Central memory CD8-positive, alpha-beta T cell (primary cell): ENCODE data around the gene XYLT1.

Experiments used
- ATAC-seq: fragments of 150-1000 bp; cut with Tn5 transposase; replicated peaks from 2 replicates; pipeline ENCODE4 v1.10.0; 2022; ENCODE audit warnings: mild to moderate bottlenecking, moderate FRiP score, moderate number of reproducible peaks; ENCODE audit not compliant: poor library complexity, severe bottlenecking; ENCODE audit errors: extremely low read depth
- DNase-seq, 2 donors: peaks; one replicate each; pipeline ENCODE4 v3.0.0; 2021; ENCODE audit warnings: low spot score in 2 of 2
- H3K27ac Mint-ChIP-seq: one replicate; pipeline ENCODE4 v1.8.0; 2022; ENCODE audit warnings: low read depth, mild to moderate bottlenecking, moderate library complexity, mixed read lengths
- H3K27me3 Mint-ChIP-seq: one replicate; pipeline ENCODE4 v1.8.0; 2022; ENCODE audit warnings: mixed read lengths
- H3K36me3 Mint-ChIP-seq: one replicate; pipeline ENCODE4 v1.8.0; 2022; ENCODE audit warnings: mild to moderate bottlenecking, moderate library complexity, mixed read lengths; ENCODE audit not compliant: insufficient read depth
- H3K4me1 Mint-ChIP-seq: one replicate; pipeline ENCODE4 v1.8.0; 2022; ENCODE audit warnings: mixed read lengths
- H3K4me3 Mint-ChIP-seq: one replicate; pipeline ENCODE4 v1.8.0; 2022; ENCODE audit warnings: mild to moderate bottlenecking, moderate library complexity, mixed read lengths
- H3K9me3 Mint-ChIP-seq: one replicate; pipeline ENCODE4 v1.8.0; 2022; ENCODE audit warnings: mixed read lengths

Gene XYLT1

GRCh38 chr16:17304106-17304490, 166.7 kb downstream of the XYLT1 start:
- H3K27me3 Mint-ChIP-seq, result no peaks in the 10 kb centered on the region
- no peak overlapping the region for H3K4me3 Mint-ChIP-seq
- no peaks in the 10 kb centered on the region for H3K36me3 Mint-ChIP-seq
- H3K4me1 Mint-ChIP-seq, result peaks cover 35% of the 10 kb centered on the region
- DNase-seq (no peak), ATAC-seq (no peak)
- H3K27ac Mint-ChIP-seq, result peak overlapping the region; percentile 0
- H3K9me3 Mint-ChIP-seq, result no peaks in the 10 kb centered on the region

- ATAC-seq (no peak), DNase-seq (no peak)
- Mint-ChIP-seq H3K9me3 (no peaks in the 10 kb centered on the region), H3K27me3 (no peaks in the 10 kb centered on the region), H3K36me3 (no peaks in the 10 kb centered on the region), H3K4me1 (peaks cover 28% of the 10 kb centered on the region), H3K4me3 (no peak overlapping the region), H3K27ac (no peak overlapping the region)
Observed at GRCh38 chr16:17303101-17303500, 167.7 kb downstream of the XYLT1 start.

DNA sequence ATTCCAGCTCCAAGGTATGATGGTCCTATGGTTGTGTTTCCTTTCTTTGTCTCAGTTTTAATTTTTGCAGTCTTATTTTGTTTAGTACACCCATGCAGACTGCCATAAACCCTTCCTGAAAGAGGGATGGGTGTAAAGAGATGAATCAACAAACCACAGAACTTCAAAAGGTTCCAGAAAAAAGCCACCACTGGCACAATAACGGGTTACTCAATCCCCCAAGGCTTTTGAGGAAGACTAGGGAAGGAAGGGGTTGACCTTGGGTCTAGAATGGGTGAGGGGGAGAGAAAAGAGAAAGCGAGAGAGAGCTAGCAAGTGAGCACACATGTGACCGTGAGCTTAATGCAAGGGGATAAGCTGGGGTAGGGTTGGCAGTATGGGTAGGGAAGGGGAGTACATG, 168.1 kb downstream of the XYLT1 start:
- no peaks in the 10 kb centered on the region for H3K9me3 Mint-ChIP-seq
- H3K4me3 Mint-ChIP-seq, result no peak overlapping the region
- no peak for ATAC-seq
- H3K36me3 Mint-ChIP-seq, result no peaks in the 10 kb centered on the region
- DNase-seq, result no peak
- peaks cover 28% of the 10 kb centered on the region for H3K4me1 Mint-ChIP-seq
- no peaks in the 10 kb centered on the region for H3K27me3 Mint-ChIP-seq
- H3K27ac Mint-ChIP-seq, result no peak overlapping the region

DNA sequence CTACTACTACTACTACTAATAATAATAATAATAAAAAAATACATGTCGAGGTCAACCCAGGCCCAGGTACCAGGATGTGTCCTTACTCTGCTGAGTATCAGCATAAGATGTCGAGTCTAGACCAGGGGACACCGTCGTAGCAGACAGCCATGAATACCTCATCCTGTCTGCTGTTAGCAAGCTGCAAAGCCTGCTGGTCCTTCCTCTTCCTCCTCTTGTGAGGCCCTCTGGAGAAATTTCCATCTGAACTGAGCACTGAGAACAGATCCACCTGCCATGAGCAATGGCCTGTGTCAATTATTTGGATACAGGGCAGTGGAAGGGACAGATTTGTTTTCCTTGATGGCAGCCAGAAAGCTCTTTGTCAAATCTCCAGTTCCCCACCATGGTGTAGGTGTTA, 168.5 kb downstream of the XYLT1 start:
- Mint-ChIP-seq H3K36me3 (no peaks in the 10 kb centered on the region), H3K27ac (no peak overlapping the region), H3K4me3 (no peak overlapping the region), H3K9me3 (no peaks in the 10 kb centered on the region), H3K4me1 (peaks cover 28% of the 10 kb centered on the region), H3K27me3 (no peaks in the 10 kb centered on the region)
- DNase-seq (no peak), ATAC-seq (peak; percentile 57)

DNA sequence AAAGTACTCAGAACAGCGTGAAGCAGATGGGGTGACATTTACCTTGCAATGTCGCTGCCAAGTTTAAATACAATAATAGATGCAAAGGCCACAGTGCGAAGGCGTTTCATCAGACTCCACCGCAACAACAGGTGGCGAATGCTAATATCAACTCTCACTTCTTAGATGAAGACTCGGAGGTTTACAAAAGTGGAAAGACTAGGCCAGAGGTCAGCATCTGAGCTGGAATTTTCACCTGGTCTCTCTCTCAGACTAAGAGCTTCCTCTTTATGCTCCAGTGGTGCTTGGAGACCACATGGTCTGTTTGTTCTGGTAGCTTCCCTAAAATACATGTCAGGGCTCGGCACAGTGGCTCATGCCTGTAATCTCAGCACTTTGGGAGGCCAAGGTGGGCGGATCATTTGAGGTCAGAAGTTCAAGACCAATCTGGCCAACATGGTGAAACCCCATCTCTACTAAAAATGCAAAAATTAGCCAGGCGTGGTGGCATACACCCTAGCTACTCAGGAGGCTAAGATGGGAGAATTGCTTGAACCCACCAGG, 169.1 kb downstream of the XYLT1 start:
- no peak overlapping the region for H3K27ac Mint-ChIP-seq
- no peak overlapping the region for H3K4me3 Mint-ChIP-seq
- H3K27me3 Mint-ChIP-seq, result no peaks in the 10 kb centered on the region
- H3K4me1 Mint-ChIP-seq, result peaks cover 28% of the 10 kb centered on the region
- H3K9me3 Mint-ChIP-seq, result no peaks in the 10 kb centered on the region
- ATAC-seq, result peak; percentile 48
- H3K36me3 Mint-ChIP-seq, result no peaks in the 10 kb centered on the region
- DNase-seq, result no peak

GRCh38 chr16:17301184-17301583, 169.6 kb downstream of the XYLT1 start:
- Mint-ChIP-seq H3K9me3 (no peaks in the 10 kb centered on the region), H3K36me3 (no peaks in the 10 kb centered on the region), H3K27me3 (no peaks in the 10 kb centered on the region), H3K4me3 (no peak overlapping the region), H3K27ac (no peak overlapping the region), H3K4me1 (peaks cover 27% of the 10 kb centered on the region)
- ATAC-seq (no peak), DNase-seq (no peak)

DNA sequence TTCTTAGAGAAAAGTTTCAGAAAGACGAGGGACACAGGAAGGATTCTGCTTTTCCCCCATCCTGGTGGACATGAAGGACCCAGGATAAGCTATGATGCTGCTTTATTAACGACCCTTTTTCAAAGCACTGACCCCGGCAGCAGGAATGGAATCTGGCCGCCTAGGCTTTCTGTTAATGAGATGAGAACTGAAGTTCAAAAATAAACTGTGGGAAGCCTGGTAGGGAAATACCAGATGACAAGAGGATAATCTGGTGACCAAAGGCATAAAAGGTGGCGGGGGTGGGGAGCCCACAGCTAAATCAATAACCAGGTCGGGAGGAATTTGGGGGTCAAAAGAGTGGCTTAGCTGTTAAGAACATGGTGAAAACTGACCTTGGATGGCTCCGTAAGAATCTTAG, 171.0 kb downstream of the XYLT1 start:
- no peak for DNase-seq
- Mint-ChIP-seq H3K27ac (no peak overlapping the region), H3K36me3 (no peaks in the 10 kb centered on the region), H3K4me1 (peaks cover 22% of the 10 kb centered on the region), H3K9me3 (no peaks in the 10 kb centered on the region), H3K4me3 (no peak overlapping the region), H3K27me3 (no peaks in the 10 kb centered on the region)
- ATAC-seq, result no peak

DNA sequence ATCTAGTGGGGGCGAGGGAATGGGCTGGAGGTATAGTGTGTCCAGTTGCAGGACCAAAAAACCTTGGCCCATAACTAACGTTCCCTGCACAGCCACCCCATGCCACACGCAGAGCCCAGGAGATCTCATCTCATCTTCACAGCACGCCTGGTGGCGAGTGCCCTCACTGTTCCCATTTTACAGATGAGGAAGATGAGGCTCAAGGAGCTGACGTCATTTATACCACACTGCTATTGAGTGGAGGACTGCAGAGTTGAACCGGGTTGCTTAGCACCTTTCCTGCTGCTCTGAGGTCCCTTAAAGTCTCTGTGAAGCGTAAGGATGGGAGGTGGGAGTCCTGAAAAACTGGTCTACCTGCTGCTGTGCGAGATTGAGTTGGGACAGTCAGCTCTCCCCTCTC, 172.5 kb downstream of the XYLT1 start:
- no peaks in the 10 kb centered on the region for H3K27me3 Mint-ChIP-seq
- DNase-seq (no peak), ATAC-seq (no peak)
- peaks cover 16% of the 10 kb centered on the region for H3K4me1 Mint-ChIP-seq
- H3K27ac Mint-ChIP-seq, result no peak overlapping the region
- H3K9me3 Mint-ChIP-seq, result no peaks in the 10 kb centered on the region
- H3K36me3 Mint-ChIP-seq, result no peaks in the 10 kb centered on the region
- no peak overlapping the region for H3K4me3 Mint-ChIP-seq

DNA sequence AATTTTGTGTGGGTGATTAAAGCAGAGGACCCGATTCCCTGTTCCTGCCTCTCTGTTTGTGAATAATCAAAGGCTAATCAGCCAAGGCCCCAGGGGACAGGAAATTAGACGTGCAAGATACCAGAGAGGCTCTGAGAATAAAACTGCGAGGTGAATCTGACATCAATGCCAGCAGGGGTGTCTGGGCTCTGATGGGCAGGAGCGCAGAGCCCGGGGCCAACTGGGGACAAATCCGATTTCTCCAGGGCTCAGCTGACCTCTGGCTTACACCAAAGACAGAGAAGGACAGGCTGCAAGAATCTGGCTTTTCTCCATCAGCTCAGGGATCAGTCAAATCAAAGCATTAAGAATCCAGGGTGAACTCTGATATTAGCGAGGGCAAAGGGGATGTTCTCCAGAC, 174.3 kb downstream of the XYLT1 start:
- ATAC-seq (no peak), DNase-seq (no peak)
- Mint-ChIP-seq H3K4me3 (no peak overlapping the region), H3K27ac (no peak overlapping the region), H3K27me3 (no peaks in the 10 kb centered on the region), H3K36me3 (no peaks in the 10 kb centered on the region), H3K4me1 (peaks cover 12% of the 10 kb centered on the region), H3K9me3 (no peaks in the 10 kb centered on the region)

- H3K27ac Mint-ChIP-seq, result no peak overlapping the region
- no peaks in the 10 kb centered on the region for H3K27me3 Mint-ChIP-seq
- H3K4me1 Mint-ChIP-seq, result peaks cover 12% of the 10 kb centered on the region
- no peak overlapping the region for H3K4me3 Mint-ChIP-seq
- H3K9me3 Mint-ChIP-seq, result no peaks in the 10 kb centered on the region
- no peak for DNase-seq
- no peaks in the 10 kb centered on the region for H3K36me3 Mint-ChIP-seq
- no peak for ATAC-seq
Observed at GRCh38 chr16:17295948-17296347, 174.8 kb downstream of the XYLT1 start.

GRCh38 chr16:17294856-17295255, 175.9 kb downstream of the XYLT1 start:
- Mint-ChIP-seq H3K27ac (no peak overlapping the region), H3K4me1 (peaks cover 12% of the 10 kb centered on the region), H3K9me3 (no peaks in the 10 kb centered on the region), H3K4me3 (no peak overlapping the region), H3K36me3 (no peaks in the 10 kb centered on the region), H3K27me3 (no peaks in the 10 kb centered on the region)
- DNase-seq (no peak), ATAC-seq (no peak)

DNA sequence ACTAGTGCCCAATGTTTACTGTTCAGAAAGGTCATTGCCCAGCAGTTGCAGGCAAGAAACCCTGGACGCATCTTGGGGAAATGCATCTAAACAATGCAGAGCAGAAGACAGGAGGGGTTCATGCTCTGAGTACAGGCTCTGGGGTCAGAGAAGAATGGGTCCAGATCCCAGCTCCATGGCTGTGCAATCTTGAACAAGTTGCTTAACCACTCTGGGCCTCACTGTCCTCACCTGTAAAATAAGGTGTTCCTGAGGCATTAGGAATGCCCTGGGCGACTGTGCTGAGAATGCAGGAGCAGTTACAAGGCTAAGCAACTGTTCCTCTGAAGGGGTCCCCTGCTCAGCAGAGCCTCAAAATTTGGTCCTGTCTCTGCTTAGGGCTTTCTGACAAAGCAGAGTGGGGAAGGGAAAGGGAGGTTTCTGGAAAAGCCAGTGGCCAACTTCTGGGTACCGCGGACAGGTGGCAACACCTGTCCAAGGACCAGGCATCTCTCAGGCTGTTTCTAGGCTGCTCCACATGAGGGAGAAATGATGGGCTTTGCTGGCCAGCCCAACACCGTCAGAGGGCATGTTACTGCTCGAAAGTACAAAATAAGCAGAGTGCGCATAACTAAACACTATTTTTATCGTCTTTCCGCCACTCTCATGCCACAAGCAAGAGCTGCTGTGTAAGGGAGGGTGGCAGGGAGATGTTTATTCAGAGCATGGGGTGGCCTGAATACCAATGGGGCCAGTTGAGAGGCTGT, 176.8 kb downstream of the XYLT1 start:
- Mint-ChIP-seq H3K27me3 (no peaks in the 10 kb centered on the region), H3K27ac (no peak overlapping the region), H3K36me3 (no peaks in the 10 kb centered on the region), H3K9me3 (no peaks in the 10 kb centered on the region), H3K4me1 (peaks cover 12% of the 10 kb centered on the region), H3K4me3 (no peak overlapping the region)
- no peak for DNase-seq
- no peak for ATAC-seq

- Mint-ChIP-seq H3K4me1 (peaks cover 18% of the 10 kb centered on the region), H3K4me3 (no peak overlapping the region), H3K9me3 (no peaks in the 10 kb centered on the region), H3K27ac (no peak overlapping the region), H3K27me3 (no peaks in the 10 kb centered on the region), H3K36me3 (no peaks in the 10 kb centered on the region)
- ATAC-seq, result no peak
- no peak for DNase-seq
Observed at GRCh38 chr16:17291289-17291688, 179.5 kb downstream of the XYLT1 start.
